ENCODE measurements around the gene KRT40.

GRCh38 chr17:40993839-40994238, 9.7 kb upstream of the KRT40 start, which contains the start of gene KRTAP3-3:
- TF ChIP-seq POLR2A (IDR thresholded peaks at IDR 0.05) = no peak
- no peak for TF ChIP-seq CTCF (IDR thresholded peaks at IDR 0.05 in 4 of 5, conservative IDR thresholded peaks at IDR 0.05 in 1 of 5)

Data from gastrocnemius medialis (tissue), 4 donors.